H9 (cell line): ENCODE results near the gene GHITM. TPM values are rescaled to one million over a fixed set of nuclear protein-coding genes. Genes with fewer than 3 reads are reported as not detected.

ENCODE experiments used
- DNase-seq: peaks from one replicate; pipeline ENCODE4 v3.0.0-alpha.2; 2017
- H2AFZ ChIP-seq: one replicate; pipeline ENCODE4 v1.6.1; 2013; ENCODE audit warnings: mild to moderate bottlenecking, low read length, control low read depth, moderate library complexity
- H2AK5ac ChIP-seq: 2 replicates; pipeline ENCODE4 v1.6.1; 2013; ENCODE audit warnings: low read length, control low read depth, mixed read lengths; ENCODE audit not compliant: insufficient read length
- H2BK120ac ChIP-seq: one replicate; pipeline ENCODE4 v1.6.1; 2013; ENCODE audit warnings: low read depth, mild to moderate bottlenecking, low read length, control low read depth, inconsistent platforms; ENCODE audit not compliant: poor library complexity, severe bottlenecking
- H2BK12ac ChIP-seq: 2 replicates; pipeline ENCODE4 v1.6.1; 2013; ENCODE audit warnings: low read length, control low read depth, mixed read lengths, low read depth; ENCODE audit not compliant: insufficient read length
- H2BK15ac ChIP-seq: 2 replicates; pipeline ENCODE4 v1.6.1; 2013; ENCODE audit warnings: low read depth, low read length, control low read depth
- H2BK20ac ChIP-seq: one replicate; pipeline ENCODE4 v1.6.1; 2013; ENCODE audit warnings: low read depth, mild to moderate bottlenecking, low read length, control low read depth, inconsistent platforms; ENCODE audit not compliant: poor library complexity, severe bottlenecking
- H2BK5ac ChIP-seq: 2 replicates; pipeline ENCODE4 v1.6.1; 2013; ENCODE audit warnings: low read length, control low read depth, mixed read lengths; ENCODE audit not compliant: insufficient read length
- H3K14ac ChIP-seq: 2 replicates; pipeline ENCODE4 v1.6.1; 2013; ENCODE audit warnings: low read length, control low read depth; ENCODE audit not compliant: insufficient read depth
- H3K18ac ChIP-seq: 2 replicates; pipeline ENCODE4 v1.6.1; 2013; ENCODE audit warnings: low read depth, mild to moderate bottlenecking, mixed read lengths, low read length, control low read depth; ENCODE audit not compliant: insufficient read length
- H3K23ac ChIP-seq: 2 replicates; pipeline ENCODE4 v1.6.1; 2013; ENCODE audit warnings: low read length, control low read depth, mixed read lengths, low read depth; ENCODE audit not compliant: insufficient read length
- H3K23me2 ChIP-seq: 2 replicates; pipeline ENCODE4 v1.6.1; 2013; ENCODE audit warnings: low read depth, mild to moderate bottlenecking, mixed read lengths, low read length, control low read depth; ENCODE audit not compliant: insufficient read length, poor library complexity, severe bottlenecking
- H3K27ac ChIP-seq: 2 replicates; pipeline ENCODE4 v1.5.1; 2013; ENCODE audit warnings: low read length, control low read depth, mixed read lengths, low read depth; ENCODE audit not compliant: insufficient read length
- H3K27me3 ChIP-seq: 2 replicates; pipeline ENCODE4 v1.6.1; 2013; ENCODE audit warnings: low read length, control low read depth, inconsistent platforms; ENCODE audit not compliant: insufficient read depth
- H3K4ac ChIP-seq: 2 replicates; pipeline ENCODE4 v1.6.1; 2013; ENCODE audit warnings: low read depth, mild to moderate bottlenecking, control low read depth, inconsistent platforms, low read length, moderate library complexity
- H3K4me1 ChIP-seq: 2 replicates; pipeline ENCODE4 v1.6.1; 2013; ENCODE audit warnings: low read length, control low read depth, inconsistent platforms; ENCODE audit not compliant: insufficient read depth
- H3K4me2 ChIP-seq: 2 replicates; pipeline ENCODE4 v1.6.1; 2013; ENCODE audit warnings: low read length, control low read depth, mixed read lengths; ENCODE audit not compliant: insufficient read length, insufficient read depth
- H3K56ac ChIP-seq: 2 replicates; pipeline ENCODE4 v1.6.1; 2013; ENCODE audit warnings: low read depth, mild to moderate bottlenecking, mixed read lengths, low read length, control low read depth; ENCODE audit not compliant: insufficient read length
- H3K79me1 ChIP-seq: 2 replicates; pipeline ENCODE4 v1.6.1; 2013; ENCODE audit warnings: low read depth, mild to moderate bottlenecking, moderate library complexity, low read length, control low read depth, inconsistent platforms; ENCODE audit not compliant: insufficient read depth, poor library complexity, severe bottlenecking
- H3K79me2 ChIP-seq: 2 replicates; pipeline ENCODE4 v1.6.1; 2013; ENCODE audit warnings: low read length, control low read depth, inconsistent platforms; ENCODE audit not compliant: insufficient read depth
- H3K9ac ChIP-seq: 2 replicates; pipeline ENCODE4 v1.6.1; 2013; ENCODE audit warnings: low read length, control low read depth, mixed read lengths; ENCODE audit not compliant: insufficient read length; ENCODE audit errors: extremely low read depth
- H3K9me3 ChIP-seq: one replicate; pipeline ENCODE4 v1.6.1; 2013; ENCODE audit warnings: low read depth, low read length, inconsistent platforms; ENCODE audit not compliant: control insufficient read depth
- H3T11ph ChIP-seq: one replicate; pipeline ENCODE4 v1.6.1; 2013; ENCODE audit warnings: mild to moderate bottlenecking, low read length, control low read depth, inconsistent platforms
- H4K20me1 ChIP-seq: one replicate; pipeline ENCODE4 v1.6.1; 2013; ENCODE audit not compliant: control insufficient read depth, insufficient read length, insufficient read depth
- H4K5ac ChIP-seq: 2 replicates; pipeline ENCODE4 v1.6.1; 2013; ENCODE audit warnings: low read depth, mild to moderate bottlenecking, mixed read lengths, low read length, control low read depth; ENCODE audit not compliant: insufficient read length
- H4K8ac ChIP-seq: replicated peaks from 2 replicates; pipeline ENCODE4 v1.6.1; 2013; ENCODE audit warnings: low read length, control low read depth, mixed read lengths, low read depth; ENCODE audit not compliant: insufficient read length
- H4K91ac ChIP-seq: 2 replicates; pipeline ENCODE4 v1.6.1; 2013; ENCODE audit warnings: low read depth, mild to moderate bottlenecking, moderate library complexity, mixed read lengths, low read length, control low read depth; ENCODE audit not compliant: insufficient read length
- H3K27ac Mint-ChIP-seq, 3 experiments: 2 replicates in 2 of 3; 3 replicates in 1 of 3; pipeline ENCODE4 v1.8.0; 2020 to 2021; ENCODE audit warnings: mixed read lengths in 3 of 3, mild to moderate bottlenecking in 1 of 3, moderate library complexity in 1 of 3
- H3K27me3 Mint-ChIP-seq: 2 replicates; pipeline ENCODE4 v1.8.0; 2021; ENCODE audit warnings: low read depth, mild to moderate bottlenecking, moderate library complexity, mixed read lengths
- H3K36me3 Mint-ChIP-seq, 3 experiments: 2 replicates in 2 of 3; 3 replicates in 1 of 3; pipeline ENCODE4 v1.8.0; 2020 to 2021; ENCODE audit warnings: low read depth in 3 of 3, mixed read lengths in 3 of 3; ENCODE audit not compliant: insufficient read depth in 1 of 3
- H3K4me1 Mint-ChIP-seq, 2 experiments: 2 replicates each; pipeline ENCODE4 v1.8.0; 2020; ENCODE audit warnings: mixed read lengths in 2 of 2
- H3K4me3 Mint-ChIP-seq, 2 experiments: 2 replicates in 1 of 2; 3 replicates in 1 of 2; pipeline ENCODE4 v1.8.0; 2020 to 2021; ENCODE audit warnings: mild to moderate bottlenecking in 2 of 2, mixed read lengths in 2 of 2, moderate library complexity in 1 of 2
- H3K9me3 Mint-ChIP-seq, 2 experiments: 2 replicates in 1 of 2; 3 replicates in 1 of 2; pipeline ENCODE4 v1.8.0; 2020; ENCODE audit warnings: mild to moderate bottlenecking in 2 of 2, mixed read lengths in 2 of 2, moderate library complexity in 1 of 2
- CTCF ChIP-seq: fragments of 200-600 bp; sonication (generic); conservative IDR thresholded peaks from 3 replicates; pipeline ENCODE4 v1.8.0; 2021; ENCODE audit warnings: antibody characterized with exemption, mild to moderate bottlenecking
- WGBS: extraction: QIAGEN DNeasy Blood & Tissue Kit; methylation state at CpG from one replicate; pipeline ENCODE4 v1.1.7; 2013; ENCODE audit warnings: missing lambda C conversion rate, low lambda C conversion rate, mixed read lengths; ENCODE audit not compliant: insufficient read length; ENCODE audit errors: extremely low coverage; 5-methylcytosine and 5-hydroxymethylcytosine counted together
- total RNA-seq: library from RNA; stranded (reverse); gene quantifications from 2 replicates; pipeline ENCODE4 v1.2.1, GENCODE V29; 2021

The GHITM gene
- total RNA-seq, 1 experiment from 2014 or later: 95.6 TPM

DNA sequence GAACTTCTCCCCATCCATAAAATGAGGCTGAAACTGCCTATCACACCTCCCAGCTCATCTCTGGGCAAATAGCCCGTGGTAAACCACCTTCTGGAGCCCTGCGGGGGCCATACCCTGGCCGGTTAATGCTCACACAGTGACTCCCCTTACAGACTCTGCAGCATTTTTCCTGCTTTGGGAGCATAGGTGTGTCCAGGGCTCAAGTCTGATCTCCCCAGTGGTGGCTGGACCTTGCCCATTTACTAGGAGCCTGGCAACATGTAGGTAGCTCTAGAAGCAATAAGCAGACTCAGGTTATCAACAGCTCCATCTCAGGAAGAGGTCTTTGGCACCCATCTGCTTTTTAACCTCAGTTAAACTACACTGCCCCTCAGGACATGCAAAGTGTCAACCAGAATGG is 49.5 kb downstream of the GHITM start:
- Histone ChIP-seq H3K14ac (no peak overlapping the region), H2BK5ac (no peak overlapping the region), H2BK20ac (no peak overlapping the region), H3K4ac (no peak overlapping the region), H4K5ac (no peak overlapping the region), H3K79me1 (no peaks in the 10 kb centered on the region), H2AFZ (no peak overlapping the region), H3K23ac (no peak overlapping the region), H3K9ac (no peak overlapping the region), H3K9me3 (no peaks in the 10 kb centered on the region), H2AK5ac (no peak overlapping the region), H3K23me2 (no peaks in the 10 kb centered on the region), H2BK12ac (no peak overlapping the region), H2BK15ac (no peak overlapping the region), H4K8ac (no peak overlapping the region), H4K91ac (no peak overlapping the region), H3T11ph (no peak overlapping the region), H3K4me1 (no peaks in the 10 kb centered on the region; the same call in 1 of the 2 replicates), H3K56ac (no peak overlapping the region), H3K27me3 (peaks cover 3% of the 10 kb centered on the region; the same call in 1 of the 2 replicates), H4K20me1 (no peaks in the 10 kb centered on the region), H3K79me2 (no peaks in the 10 kb centered on the region), H2BK120ac (no peak overlapping the region), H3K18ac (no peak overlapping the region), H3K27ac (no peak overlapping the region), H3K4me2 (no peak overlapping the region)
- peaks cover 33% of the 10 kb centered on the region for H3K27me3 Mint-ChIP-seq
- no peak for TF ChIP-seq CTCF
- no peak overlapping the region for H3K4me3 Mint-ChIP-seq
- no peaks in the 10 kb centered on the region for H3K36me3 Mint-ChIP-seq
- no CpG with 5 or more reads among the region's 3 CpGs for WGBS
- no peaks in the 10 kb centered on the region; a peak in 1 of 5 replicates for H3K9me3 Mint-ChIP-seq
- H3K4me1 Mint-ChIP-seq: 0 out of 4 replicates have a peak, but pooled peaks cover under 1% of the 10 kb centered on the region in 2 experiments
- DNase-seq: no peak
- no peak overlapping the region; a peak in 1 of 7 replicates for H3K27ac Mint-ChIP-seq
